ENCODE results near the gene C2CD2L. TPM values are rescaled to one million over a fixed set of nuclear protein-coding genes. Genes with fewer than 3 reads are reported as not detected.

C2CD2L gene
- total and polyA plus RNA-seq, 2 of the 13 experiments (the other 11 are each of a cell fraction or from before 2014, with no cell fraction given), result 3.7 to 5.5 TPM

DNA sequence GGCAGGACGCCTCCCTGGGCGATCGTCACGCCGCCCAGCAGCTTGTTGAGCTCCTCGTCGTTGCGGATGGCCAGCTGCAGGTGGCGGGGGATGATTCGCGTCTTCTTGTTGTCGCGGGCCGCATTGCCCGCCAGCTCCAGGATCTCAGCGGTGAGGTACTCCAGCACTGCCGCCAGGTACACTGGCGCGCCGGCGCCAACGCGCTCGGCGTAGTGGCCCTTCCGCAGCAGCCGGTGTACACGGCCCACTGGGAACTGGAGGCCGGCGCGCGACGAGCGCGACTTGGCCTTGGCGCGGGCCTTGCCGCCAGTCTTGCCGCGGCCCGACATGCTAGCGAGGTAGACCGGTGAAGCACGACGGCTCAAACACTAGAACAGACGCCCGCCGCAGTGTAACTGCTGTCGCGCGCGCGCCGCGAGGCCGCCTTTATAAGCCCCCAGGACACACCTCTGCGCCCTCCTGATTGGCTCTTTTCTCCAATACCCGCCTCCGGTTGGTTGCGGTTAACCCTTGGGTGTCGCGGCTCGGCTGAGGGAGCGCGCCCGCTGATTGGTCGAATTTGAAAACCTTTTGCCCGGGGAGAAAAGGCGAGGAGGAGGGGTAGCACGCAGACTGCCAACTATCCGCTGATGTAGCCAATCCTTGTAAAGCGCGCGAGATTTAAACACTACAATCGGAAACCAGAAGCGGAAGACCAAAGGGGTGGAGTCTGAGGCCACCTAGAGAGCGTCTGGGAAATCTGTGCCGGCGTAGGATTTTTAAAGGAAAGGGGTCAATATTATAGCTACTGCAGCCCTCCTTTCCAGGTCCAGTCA, 11.9 kb upstream of the C2CD2L start (continued):
- TF ChIP-seq ZNF768 (CRISPR knock-in tag; IDR thresholded peaks at IDR 0.05) (peak; percentile 83), MATR3 (CRISPR knock-in tag; IDR thresholded peaks at IDR 0.05) (no peak), RFXANK (CRISPR knock-in tag; IDR thresholded peaks at IDR 0.05) (0 out of 2 replicates have a peak, but pooled peaks have one; percentile 65), ZNF678 (CRISPR knock-in tag; IDR thresholded peaks at IDR 0.05) (no peak), KAT2B (IDR thresholded peaks at IDR 0.05; ENCODE audit: borderline replicate concordance, low read depth, low read length) (no peak), ZBTB37 (CRISPR knock-in tag; IDR thresholded peaks at IDR 0.05) (no peak), ZNF101 (CRISPR knock-in tag; IDR thresholded peaks at IDR 0.05; ENCODE audit: borderline replicate concordance, low read depth) (no peak), NFIB (CRISPR knock-in tag; IDR thresholded peaks at IDR 0.05; ENCODE audit: borderline replicate concordance) (no peak), ZNF781 (CRISPR knock-in tag; IDR thresholded peaks at IDR 0.05; ENCODE audit: borderline replicate concordance, not compliant biosample characterization) (peak; percentile 63), ZNF780A (CRISPR knock-in tag; IDR thresholded peaks at IDR 0.05) (no peak; the same call in 1 of the 2 replicates), ZNF75D (CRISPR knock-in tag; IDR thresholded peaks at IDR 0.05; ENCODE audit: borderline replicate concordance) (no peak), TBP (CRISPR knock-in tag; IDR thresholded peaks at IDR 0.05) (0 out of 2 replicates have a peak, but pooled peaks have one; percentile 40), DDIT3 (CRISPR knock-in tag; IDR thresholded peaks at IDR 0.05) (no peak), ZNF740 (CRISPR knock-in tag; IDR thresholded peaks at IDR 0.05) (0 out of 2 replicates have a peak, but pooled peaks have one; percentile 18), ZSCAN29 (CRISPR knock-in tag; conservative IDR thresholded peaks at IDR 0.05) (no peak; the same call in 1 of the 2 replicates), EHMT2 (IDR thresholded peaks at IDR 0.05; ENCODE audit: borderline replicate concordance, low read depth, low read length) (no peak), ZBTB25 (CRISPR knock-in tag; IDR thresholded peaks at IDR 0.05) (no peak)
- TF ChIP-seq, protein P1, sequence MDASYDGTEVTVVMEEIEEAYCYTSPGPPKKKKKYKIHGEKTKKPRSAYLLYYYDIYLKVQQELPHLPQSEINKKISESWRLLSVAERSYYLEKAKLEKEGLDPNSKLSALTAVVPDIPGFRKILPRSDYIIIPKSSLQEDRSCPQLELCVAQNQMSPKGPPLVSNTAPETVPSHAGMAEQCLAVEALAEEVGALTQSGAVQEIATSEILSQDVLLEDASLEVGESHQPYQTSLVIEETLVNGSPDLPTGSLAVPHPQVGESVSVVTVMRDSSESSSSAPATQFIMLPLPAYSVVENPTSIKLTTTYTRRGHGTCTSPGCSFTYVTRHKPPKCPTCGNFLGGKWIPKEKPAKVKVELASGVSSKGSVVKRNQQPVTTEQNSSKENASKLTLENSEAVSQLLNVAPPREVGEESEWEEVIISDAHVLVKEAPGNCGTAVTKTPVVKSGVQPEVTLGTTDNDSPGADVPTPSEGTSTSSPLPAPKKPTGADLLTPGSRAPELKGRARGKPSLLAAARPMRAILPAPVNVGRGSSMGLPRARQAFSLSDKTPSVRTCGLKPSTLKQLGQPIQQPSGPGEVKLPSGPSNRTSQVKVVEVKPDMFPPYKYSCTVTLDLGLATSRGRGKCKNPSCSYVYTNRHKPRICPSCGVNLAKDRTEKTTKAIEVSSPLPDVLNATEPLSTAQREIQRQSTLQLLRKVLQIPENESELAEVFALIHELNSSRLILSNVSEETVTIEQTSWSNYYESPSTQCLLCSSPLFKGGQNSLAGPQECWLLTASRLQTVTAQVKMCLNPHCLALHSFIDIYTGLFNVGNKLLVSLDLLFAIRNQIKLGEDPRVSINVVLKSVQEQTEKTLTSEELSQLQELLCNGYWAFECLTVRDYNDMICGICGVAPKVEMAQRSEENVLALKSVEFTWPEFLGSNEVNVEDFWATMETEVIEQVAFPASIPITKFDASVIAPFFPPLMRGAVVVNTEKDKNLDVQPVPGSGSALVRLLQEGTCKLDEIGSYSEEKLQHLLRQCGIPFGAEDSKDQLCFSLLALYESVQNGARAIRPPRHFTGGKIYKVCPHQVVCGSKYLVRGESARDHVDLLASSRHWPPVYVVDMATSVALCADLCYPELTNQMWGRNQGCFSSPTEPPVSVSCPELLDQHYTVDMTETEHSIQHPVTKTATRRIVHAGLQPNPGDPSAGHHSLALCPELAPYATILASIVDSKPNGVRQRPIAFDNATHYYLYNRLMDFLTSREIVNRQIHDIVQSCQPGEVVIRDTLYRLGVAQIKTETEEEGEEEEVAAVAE (CRISPR knock-in tag; IDR thresholded peaks at IDR 0.05; ENCODE audit: borderline replicate concordance), result peak; percentile 25; the same call in 1 of the 2 replicates
- TF ChIP-seq, protein P2, sequence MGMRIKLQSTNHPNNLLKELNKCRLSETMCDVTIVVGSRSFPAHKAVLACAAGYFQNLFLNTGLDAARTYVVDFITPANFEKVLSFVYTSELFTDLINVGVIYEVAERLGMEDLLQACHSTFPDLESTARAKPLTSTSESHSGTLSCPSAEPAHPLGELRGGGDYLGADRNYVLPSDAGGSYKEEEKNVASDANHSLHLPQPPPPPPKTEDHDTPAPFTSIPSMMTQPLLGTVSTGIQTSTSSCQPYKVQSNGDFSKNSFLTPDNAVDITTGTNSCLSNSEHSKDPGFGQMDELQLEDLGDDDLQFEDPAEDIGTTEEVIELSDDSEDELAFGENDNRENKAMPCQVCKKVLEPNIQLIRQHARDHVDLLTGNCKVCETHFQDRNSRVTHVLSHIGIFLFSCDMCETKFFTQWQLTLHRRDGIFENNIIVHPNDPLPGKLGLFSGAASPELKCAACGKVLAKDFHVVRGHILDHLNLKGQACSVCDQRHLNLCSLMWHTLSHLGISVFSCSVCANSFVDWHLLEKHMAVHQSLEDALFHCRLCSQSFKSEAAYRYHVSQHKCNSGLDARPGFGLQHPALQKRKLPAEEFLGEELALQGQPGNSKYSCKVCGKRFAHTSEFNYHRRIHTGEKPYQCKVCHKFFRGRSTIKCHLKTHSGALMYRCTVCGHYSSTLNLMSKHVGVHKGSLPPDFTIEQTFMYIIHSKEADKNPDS (CRISPR knock-in tag; IDR thresholded peaks at IDR 0.05), result peak; percentile 77; the same call in 1 of the 2 replicates

All from HepG2 (cell line).